IMR-90 (cell line): Measurements from ENCODE around the gene NPAS2. TPM values are rescaled to one million over a fixed set of nuclear protein-coding genes. Genes with fewer than 3 reads are reported as not detected.

ENCODE experiments used
- ATAC-seq: fragments of 200-7000 bp; cut with Tn5 transposase; 2 replicates; pipeline ENCODE4 v1.9.1; 2020; ENCODE audit warnings: low read depth, mild to moderate bottlenecking, moderate library complexity
- BruUV-seq: library from RNA; stranded (reverse); fragments of 400-500 nt; replicated peaks from 2 replicates; lab custom pipeline; 2021; lab: Mats Ljungman, UMichigan
- CTCF ChIA-PET: fragments of 300-600 bp; formaldehyde crosslinking; extraction: SDS; loops from one replicate; lab custom pipeline; 2021; ENCODE audit warnings: antibody characterized with exemption; lab: Yijun Ruan, JAX
- POLR2A ChIA-PET: fragments of 300-600 bp; sonication (Branson Sonifier 250); formaldehyde crosslinking; loops from one replicate; lab custom pipeline; 2022; ENCODE audit warnings: antibody characterized with exemption; ENCODE audit not compliant: unreplicated experiment; lab: Charles Lee
- DNase-seq: peaks from one replicate; pipeline ENCODE4 v3.0.0; 2013
- H2AFZ ChIP-seq: replicated peaks from 2 replicates; pipeline ENCODE3; 2013; ENCODE audit warnings: low read length, mild to moderate bottlenecking; ENCODE audit not compliant: poor library complexity
- H2AK5ac ChIP-seq: 2 replicates; pipeline ENCODE4 v1.6.1; 2013; ENCODE audit warnings: low read depth, low read length, inconsistent platforms
- H2AK9ac ChIP-seq: replicated peaks from 2 replicates; pipeline ENCODE3; 2013; ENCODE audit warnings: mild to moderate bottlenecking, low read depth, low read length, moderate library complexity; ENCODE audit not compliant: poor library complexity
- H2BK120ac ChIP-seq: 2 replicates; pipeline ENCODE4 v1.6.1; 2013; ENCODE audit warnings: low read depth, low read length, inconsistent platforms
- H2BK15ac ChIP-seq: 3 replicates; pipeline ENCODE4 v1.6.1; 2013; ENCODE audit warnings: low read depth, low read length, inconsistent platforms
- H2BK20ac ChIP-seq: 2 replicates; pipeline ENCODE4 v1.6.1; 2013; ENCODE audit warnings: low read depth, mild to moderate bottlenecking, inconsistent platforms, low read length, moderate library complexity
- H2BK5ac ChIP-seq: 2 replicates; pipeline ENCODE4 v1.6.1; 2013; ENCODE audit warnings: mild to moderate bottlenecking, low read depth, low read length, inconsistent platforms; ENCODE audit not compliant: poor library complexity, severe bottlenecking
- H3K14ac ChIP-seq: replicated peaks from 2 replicates; pipeline ENCODE4 v1.6.1; 2013; ENCODE audit warnings: low read depth, low read length, inconsistent platforms
- H3K18ac ChIP-seq: 2 replicates; pipeline ENCODE4 v1.6.1; 2013; ENCODE audit warnings: low read depth, low read length, control low read depth
- H3K23ac ChIP-seq: 2 replicates; pipeline ENCODE4 v1.6.1; 2013; ENCODE audit warnings: low read depth, low read length, inconsistent platforms
- H3K27ac ChIP-seq: 2 replicates; pipeline ENCODE4 v1.5.1; 2013; ENCODE audit warnings: mild to moderate bottlenecking, control low read depth, low read length; ENCODE audit not compliant: insufficient read depth
- H3K27me3 ChIP-seq: 2 replicates; pipeline ENCODE4 v1.6.1; 2013; ENCODE audit warnings: low read length; ENCODE audit not compliant: control insufficient read depth, insufficient read depth
- H3K36me3 ChIP-seq: 2 replicates; pipeline ENCODE4 v1.6.1; 2013; ENCODE audit warnings: low read length, mixed read lengths; ENCODE audit not compliant: control insufficient read depth, insufficient read depth
- H3K4ac ChIP-seq: 2 replicates; pipeline ENCODE4 v1.6.1; 2013; ENCODE audit warnings: low read depth, low read length, inconsistent platforms
- H3K4me1 ChIP-seq: 2 replicates; pipeline ENCODE4 v1.6.1; 2013; ENCODE audit warnings: low read length, mixed read lengths; ENCODE audit not compliant: control insufficient read depth, insufficient read depth
- H3K4me2 ChIP-seq: 2 replicates; pipeline ENCODE4 v1.6.1; 2013; ENCODE audit warnings: low read depth, mild to moderate bottlenecking, control low read depth, low read length, moderate library complexity
- H3K4me3 ChIP-seq: 2 replicates; pipeline ENCODE4 v1.5.1; 2013; ENCODE audit warnings: low read depth, mild to moderate bottlenecking, control low read depth, low read length, moderate library complexity; ENCODE audit not compliant: insufficient read depth
- H3K56ac ChIP-seq: 2 replicates; pipeline ENCODE4 v1.6.1; 2013; ENCODE audit warnings: low read length, inconsistent platforms; ENCODE audit not compliant: insufficient read depth; ENCODE audit errors: extremely low read depth
- H3K79me1 ChIP-seq, 2 experiments: 2 replicates each; pipeline ENCODE4 v1.6.1; 2013; ENCODE audit warnings: low read length in 2 of 2, inconsistent platforms in 1 of 2, low read depth in 1 of 2
- H3K9ac ChIP-seq: 2 replicates; pipeline ENCODE4 v1.6.1; 2013; ENCODE audit warnings: low read depth, low read length, control low read depth
- H3K9me1 ChIP-seq: 2 replicates; pipeline ENCODE4 v1.6.1; 2013; ENCODE audit warnings: low read length, inconsistent platforms; ENCODE audit not compliant: insufficient read depth
- H3K9me3 ChIP-seq: 2 replicates; pipeline ENCODE4 v1.6.1; 2013; ENCODE audit warnings: low read length; ENCODE audit not compliant: control insufficient read depth, insufficient read depth
- H4K20me1 ChIP-seq: 2 replicates; pipeline ENCODE4 v1.6.1; 2013; ENCODE audit warnings: low read length, inconsistent platforms; ENCODE audit not compliant: insufficient read depth
- H4K5ac ChIP-seq: 2 replicates; pipeline ENCODE4 v1.6.1; 2013; ENCODE audit warnings: mild to moderate bottlenecking, low read depth, low read length, control low read depth
- H4K8ac ChIP-seq, 2 experiments: 2 replicates each; pipeline ENCODE4 v1.6.1; 2013; ENCODE audit warnings: low read depth in 2 of 2, low read length in 2 of 2, control low read depth in 1 of 2, inconsistent platforms in 1 of 2
- H4K91ac ChIP-seq: 2 replicates; pipeline ENCODE4 v1.6.1; 2013; ENCODE audit warnings: low read depth, low read length, inconsistent platforms; ENCODE audit not compliant: insufficient read depth
- RAD21 ChIP-seq: IDR thresholded peaks from 2 replicates; pipeline ENCODE4 v1.6.1; 2012; ENCODE audit warnings: low read length, improper control_type of control experiment
- RFX5 ChIP-seq: IDR thresholded peaks from 2 replicates; pipeline ENCODE4 v1.8.0; 2012; ENCODE audit warnings: low read depth, mild to moderate bottlenecking, low read length, moderate library complexity
- WGBS, 2 experiments: methylation state at CpG; one replicate each; pipeline versions ENCODE4 v1.1.5 to v1.1.7; 2013; ENCODE audit warnings: missing lambda C conversion rate in 2 of 2; ENCODE audit not compliant: insufficient read length in 1 of 2; ENCODE audit errors: extremely low coverage in 2 of 2; 5-methylcytosine and 5-hydroxymethylcytosine counted together
- dilution Hi-C: fragments of 300-500 bp; cut with HindIII; formaldehyde crosslinking; loops from one replicate; pipeline ENCODE4 v1.14.3; 2018; ENCODE audit warnings: low sequenced_read_pairs; ENCODE audit not compliant: unreplicated experiment
- in situ Hi-C: fragments of 300-500 bp; cut with MboI; formaldehyde crosslinking; loops from 3 replicates; pipeline ENCODE4 v1.14.3; 2019; ENCODE audit warnings: low sequenced_read_pairs, inconsistent platforms, mixed read lengths
- intact Hi-C: fragments of 100-400 bp; cut with micrococcal nuclease; formaldehyde crosslinking; loops from 2 replicates; pipeline ENCODE4 v1.10.0; 2022
- polyA plus RNA-seq, 3 experiments: library from polyadenylated mRNA; depleted of rRNA; stranded (reverse); fragments of >200 nt; gene quantifications; 2 replicates each; pipeline ENCODE4 v1.2.3, GENCODE V29; 2012; ENCODE audit warnings: low replicate concordance in 1 of 3
- total RNA-seq: library from RNA; depleted of rRNA; stranded (reverse); fragments of >200 nt; gene quantifications from 2 replicates; pipeline ENCODE4 v1.2.3, GENCODE V29; 2012

Gene NPAS2
- total and polyA plus RNA-seq, 2 of the 4 experiments (the other 2 are of a cell fraction), result 5.2 to 14.8 TPM

DNA sequence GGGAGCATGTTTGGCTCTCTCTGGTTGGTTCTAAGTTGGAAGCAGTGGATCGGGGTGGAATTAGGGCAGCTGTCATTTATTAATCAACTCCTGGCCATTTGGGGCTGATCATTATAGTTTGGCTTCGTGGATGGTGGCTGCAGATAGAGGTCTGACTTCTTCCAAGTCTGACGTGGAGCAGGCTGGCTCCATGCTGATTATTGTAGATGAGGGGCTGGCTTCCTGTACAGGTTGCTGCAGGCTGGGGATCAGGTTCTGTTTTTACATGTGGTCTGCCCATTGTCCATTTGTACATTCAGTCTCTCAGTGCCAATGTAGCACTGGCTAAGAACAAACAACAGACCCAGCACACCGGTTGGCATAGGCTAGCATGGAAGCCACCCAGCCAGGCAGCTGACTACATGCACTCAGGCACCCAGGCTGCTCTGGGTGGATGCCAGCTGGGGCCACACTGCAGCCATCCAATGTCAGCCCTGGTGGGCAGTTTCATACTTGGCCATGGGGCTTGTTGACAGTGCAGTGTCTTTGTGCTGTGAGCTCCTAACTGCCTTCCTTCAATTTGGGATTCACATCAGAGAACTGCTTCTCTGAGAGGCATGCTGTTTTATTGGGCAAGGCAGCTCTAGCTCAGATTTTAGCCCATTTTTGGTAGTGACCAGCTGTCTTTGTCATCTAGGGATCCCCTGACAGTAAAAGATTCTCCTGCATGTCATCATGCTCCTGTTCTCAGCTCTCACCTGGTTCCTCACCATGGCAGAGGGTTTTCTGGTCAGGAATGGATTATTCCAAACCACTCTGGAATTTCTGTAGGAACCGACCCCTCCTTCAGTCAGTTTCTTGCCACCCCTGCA lies 25.4 kb downstream of the NPAS2 start:
- no peak overlapping the region for H3K4me3 ChIP-seq
- no peak overlapping the region for H2BK15ac ChIP-seq
- no peak overlapping the region for H3K9ac ChIP-seq
- WGBS, 2 experiments, result no CpG with 5 or more reads among the region's 5 CpGs
- no peak for DNase-seq
- no peak overlapping the region for H3K4ac ChIP-seq
- no peak overlapping the region for H3K18ac ChIP-seq
- TF ChIP-seq RAD21, result no peak
- TF ChIP-seq RFX5, result no peak
- intact Hi-C loops (no loop called here), in situ Hi-C loops (no loop called here), dilution Hi-C loops (no loop called here)
- ATAC-seq, result no peak
- H3K27ac ChIP-seq, result no peak overlapping the region
- H3K9me3 ChIP-seq, result no peaks in the 10 kb centered on the region
- BruUV-seq, result no TSS peak
- H3K56ac ChIP-seq, result no peak overlapping the region
- no peak overlapping the region for H3K14ac ChIP-seq
- no peak overlapping the region for H2BK120ac ChIP-seq
- no peak overlapping the region for H2BK5ac ChIP-seq
- no peak overlapping the region for H4K91ac ChIP-seq
- no peak overlapping the region for H2BK20ac ChIP-seq
- H4K5ac ChIP-seq, result no peak overlapping the region
- H4K20me1 ChIP-seq, result peaks cover 10% of the 10 kb centered on the region; the same call in 1 of the 2 replicates
- peaks cover 43 to 46% of the 10 kb centered on the region in 2 experiments for H3K79me1 ChIP-seq
- H4K8ac ChIP-seq, result no peak overlapping the region
- H3K23ac ChIP-seq, result no peak overlapping the region
- H2AK5ac ChIP-seq, result no peak overlapping the region
- no peak overlapping the region for H2AFZ ChIP-seq
- no peak overlapping the region for H3K4me2 ChIP-seq
- H2AK9ac ChIP-seq, result no peak overlapping the region
- peaks cover 3% of the 10 kb centered on the region; the same call in 1 of the 2 replicates for H3K9me1 ChIP-seq
- peaks cover 3% of the 10 kb centered on the region; the same call in 1 of the 2 replicates for H3K4me1 ChIP-seq
- ChIA-PET CTCF (no interaction called here), POLR2A (no interaction called here)
- H3K36me3 ChIP-seq, result no peaks in the 10 kb centered on the region
- no peaks in the 10 kb centered on the region for H3K27me3 ChIP-seq
